Lower leg skin (tissue), 3 donors: ENCODE data around the gene RPL6.

Experiments used
- POLR2A ChIP-seq, 2 donors: fragments of 450-650 bp; IDR thresholded peaks; one replicate each; pipeline ENCODE4 v1.6.1; 2016 to 2017; ENCODE audit warnings: antibody characterized with exemption in 2 of 2, mild to moderate bottlenecking in 1 of 2, moderate library complexity in 1 of 2
- TF ChIP-seq, protein P1 (sequence below), 3 donors: fragments of 450-650 bp; IDR thresholded peaks; one replicate each; pipeline ENCODE4 v1.5.1; 2016; ENCODE audit warnings: antibody characterized with exemption in 3 of 3, mild to moderate bottlenecking in 3 of 3, moderate library complexity in 2 of 3

DNA sequence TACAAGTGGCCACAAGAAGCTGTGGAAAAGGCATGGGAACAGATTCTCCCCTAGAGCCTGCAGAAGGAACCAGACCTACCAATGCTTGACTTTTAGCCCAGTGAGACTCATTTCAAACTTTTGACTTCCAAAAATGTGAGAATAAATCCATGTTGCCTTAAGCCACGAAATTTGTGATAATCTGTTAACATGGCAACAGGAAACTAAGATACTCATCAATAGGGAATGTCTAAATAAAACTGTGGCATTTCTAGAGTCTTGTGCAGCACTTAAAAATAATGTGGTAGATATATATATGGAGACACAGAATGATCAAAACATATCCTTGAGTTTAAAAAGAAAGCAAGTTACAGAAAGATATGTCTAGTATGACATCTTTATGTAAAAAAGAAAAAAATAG, 39.2 kb downstream of the RPL6 start:
- TF ChIP-seq, protein P1, sequence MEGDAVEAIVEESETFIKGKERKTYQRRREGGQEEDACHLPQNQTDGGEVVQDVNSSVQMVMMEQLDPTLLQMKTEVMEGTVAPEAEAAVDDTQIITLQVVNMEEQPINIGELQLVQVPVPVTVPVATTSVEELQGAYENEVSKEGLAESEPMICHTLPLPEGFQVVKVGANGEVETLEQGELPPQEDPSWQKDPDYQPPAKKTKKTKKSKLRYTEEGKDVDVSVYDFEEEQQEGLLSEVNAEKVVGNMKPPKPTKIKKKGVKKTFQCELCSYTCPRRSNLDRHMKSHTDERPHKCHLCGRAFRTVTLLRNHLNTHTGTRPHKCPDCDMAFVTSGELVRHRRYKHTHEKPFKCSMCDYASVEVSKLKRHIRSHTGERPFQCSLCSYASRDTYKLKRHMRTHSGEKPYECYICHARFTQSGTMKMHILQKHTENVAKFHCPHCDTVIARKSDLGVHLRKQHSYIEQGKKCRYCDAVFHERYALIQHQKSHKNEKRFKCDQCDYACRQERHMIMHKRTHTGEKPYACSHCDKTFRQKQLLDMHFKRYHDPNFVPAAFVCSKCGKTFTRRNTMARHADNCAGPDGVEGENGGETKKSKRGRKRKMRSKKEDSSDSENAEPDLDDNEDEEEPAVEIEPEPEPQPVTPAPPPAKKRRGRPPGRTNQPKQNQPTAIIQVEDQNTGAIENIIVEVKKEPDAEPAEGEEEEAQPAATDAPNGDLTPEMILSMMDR (IDR thresholded peaks at IDR 0.05) = no peak
- TF ChIP-seq POLR2A (IDR thresholded peaks at IDR 0.05) = no peak
